K562 (cell line): Measurements from ENCODE around the gene VWA5B1. TPM values are rescaled to one million over a fixed set of nuclear protein-coding genes. Genes with fewer than 3 reads are reported as not detected.

Source experiments
- ATAC-seq: fragments of 200-7000 bp; cut with Tn5 transposase; 3 replicates; pipeline ENCODE4 v1.9.1; 2020; ENCODE audit warnings: moderate library complexity
- BruUV-seq: library from RNA; stranded (reverse); fragments of 400-500 nt; replicated peaks from 2 replicates; lab custom pipeline; 2021; lab: Mats Ljungman, UMichigan
- CTCF ChIA-PET: fragments of 300-600 bp; formaldehyde crosslinking; extraction: SDS; loops from one replicate; lab custom pipeline; 2021; ENCODE audit warnings: low intra/inter-chr PET ratio; lab: Yijun Ruan, JAX
- POLR2A ChIA-PET: fragments of 300-600, 350-650 bp; sonication (Branson Sonifier 250); formaldehyde crosslinking; extraction: SDS; loops from one replicate; lab custom pipeline; 2021; ENCODE audit warnings: antibody characterized with exemption, inconsistent platforms; lab: Yijun Ruan, JAX
- DNase-seq, 4 experiments: peaks; one replicate each; pipeline versions ENCODE4 v3.0.0 to v3.0.0-alpha.2; 2011 to 2018; ENCODE audit warnings: low spot score in 3 of 4, mixed read lengths in 3 of 4; ENCODE audit errors: extremely low read depth in 1 of 4
- FAIRE-seq: peaks from 2 replicates; lab custom pipeline; 2011; peaks lifted over from hg19 to GRCh38; lab: Jason Lieb, UNC
- H2AFZ ChIP-seq: 2 replicates; pipeline ENCODE4 v1.6.0; 2011; ENCODE audit warnings: low read depth, low read length, control low read depth, inconsistent platforms
- H3K27ac ChIP-seq: fragments of 200-600 bp; 3 replicates; pipeline ENCODE4 v1.8.0; 2011; ENCODE audit warnings: low read depth, mild to moderate bottlenecking, control low read depth, inconsistent platforms, low read length, moderate library complexity, mixed read lengths; ENCODE audit errors: extremely low read depth
- H3K27me3 ChIP-seq, 2 experiments: fragments of 300-600 bp in 1 of 2; 2 replicates in 1 of 2; 3 replicates in 1 of 2; pipeline versions ENCODE4 v1.6.0 to v1.8.0; 2011; ENCODE audit warnings: inconsistent platforms in 2 of 2, low read length in 2 of 2, mild to moderate bottlenecking in 1 of 2, mixed read lengths in 1 of 2, moderate library complexity in 1 of 2; ENCODE audit not compliant: control insufficient read depth in 2 of 2, insufficient read depth in 2 of 2
- H3K36me3 ChIP-seq: fragments of 300-600 bp; 3 replicates; pipeline ENCODE4 v1.8.0; 2011; ENCODE audit warnings: mild to moderate bottlenecking, low read length, inconsistent platforms; ENCODE audit not compliant: control insufficient read depth, insufficient read depth
- H3K4me1 ChIP-seq, 2 experiments: fragments of 200-600 bp in 1 of 2; replicated peaks in 1 of 2; 2 replicates in 1 of 2; 3 replicates in 1 of 2; pipeline versions ENCODE4 v1.5.1 to v1.8.0; 2011; ENCODE audit warnings: inconsistent platforms in 2 of 2, low read length in 2 of 2, mild to moderate bottlenecking in 1 of 2, mixed read lengths in 1 of 2, moderate library complexity in 1 of 2; ENCODE audit not compliant: control insufficient read depth in 2 of 2, insufficient read depth in 2 of 2
- H3K4me2 ChIP-seq: 2 replicates; pipeline ENCODE4 v1.6.1; 2011; ENCODE audit warnings: low read length, control low read depth, inconsistent platforms, mixed read lengths; ENCODE audit not compliant: insufficient read depth
- H3K4me3 ChIP-seq: fragments of 200-600 bp; sonication (generic), shearing (Covaris generic); 2 replicates; pipeline ENCODE4 v1.5.1; 2016; ENCODE audit warnings: control low read depth, inconsistent platforms
- H3K79me2 ChIP-seq: fragments of 200-600 bp; 3 replicates; pipeline ENCODE4 v1.8.0; 2011; ENCODE audit warnings: low read length, inconsistent platforms; ENCODE audit not compliant: control insufficient read depth, insufficient read depth
- H3K9ac ChIP-seq, 2 experiments: 2 replicates each; pipeline versions ENCODE4 v1.6.0 to v1.6.1; 2011; ENCODE audit warnings: low read depth in 2 of 2, low read length in 2 of 2, control low read depth in 1 of 2, inconsistent platforms in 1 of 2, mild to moderate bottlenecking in 1 of 2, mixed read lengths in 1 of 2; ENCODE audit not compliant: insufficient read depth in 1 of 2
- H3K9me1 ChIP-seq: one replicate; pipeline ENCODE4 v1.6.0; 2011; ENCODE audit warnings: inconsistent platforms, mild to moderate bottlenecking, low read length, moderate library complexity; ENCODE audit not compliant: control insufficient read depth, insufficient read depth
- H3K9me3 ChIP-seq: replicated peaks from 2 replicates; pipeline ENCODE4 v1.5.1; 2011; ENCODE audit warnings: low read depth, low read length, inconsistent platforms; ENCODE audit not compliant: control insufficient read depth, insufficient read depth
- H4K20me1 ChIP-seq: replicated peaks from 2 replicates; pipeline ENCODE4 v1.6.1; 2011; ENCODE audit warnings: low read length, inconsistent platforms, mixed read lengths; ENCODE audit not compliant: control insufficient read depth, insufficient read depth
- ATF2 ChIP-seq: sonication (generic); formaldehyde crosslinking; IDR thresholded peaks from 2 replicates; pipeline ENCODE4 v1.8.1; 2022; ENCODE audit warnings: missing genetic modification reagents
- BCOR ChIP-seq: fragments of 450-650 bp; IDR thresholded peaks from 2 replicates; pipeline ENCODE4 v1.6.1; 2016
- CBX8 ChIP-seq: fragments of 200-600 bp; sonication (generic); IDR thresholded peaks from 2 replicates; pipeline ENCODE4 v1.6.1; 2012; ENCODE audit warnings: borderline replicate concordance, mixed run types, low read depth, mild to moderate bottlenecking, moderate library complexity, mixed read lengths, low read length, control low read depth, inconsistent platforms; ENCODE audit not compliant: poor library complexity, severe bottlenecking; ENCODE audit errors: extremely low read depth
- CXXC5 ChIP-seq: fragments of 250-450 bp; sonication (Bioruptor Pico); IDR thresholded peaks from 2 replicates; pipeline ENCODE4 v1.8.0; 2022; ENCODE audit warnings: inconsistent platforms, mild to moderate bottlenecking, moderate library complexity
- ETS2 ChIP-seq: IDR thresholded peaks from 2 replicates; pipeline ENCODE4 v1.6.1; 2016; ENCODE audit warnings: borderline replicate concordance, missing genetic modification characterization, mild to moderate bottlenecking, moderate library complexity, missing compliant biosample characterization; ENCODE audit not compliant: poor library complexity, severe bottlenecking
- GABPB1 ChIP-seq: sonication (generic); formaldehyde crosslinking; IDR thresholded peaks from 2 replicates; pipeline ENCODE4 v1.8.0; 2022; ENCODE audit warnings: mild to moderate bottlenecking, missing genetic modification reagents
- HDAC6 ChIP-seq: IDR thresholded peaks from 2 replicates; pipeline ENCODE4 v1.6.1; 2012; ENCODE audit warnings: low read depth, mild to moderate bottlenecking, control low read depth, inconsistent platforms, low read length, moderate library complexity
- KDM1A ChIP-seq, 2 experiments: fragments of 450-650 bp; IDR thresholded peaks; 2 replicates each; pipeline ENCODE4 v1.6.1; 2016; ENCODE audit warnings: mild to moderate bottlenecking in 2 of 2
- KHSRP ChIP-seq: fragments of 450-650 bp; IDR thresholded peaks from 2 replicates; pipeline ENCODE4 v1.6.1; 2017
- MCM7 ChIP-seq, 2 experiments: fragments of 450-650 bp; IDR thresholded peaks; 2 replicates each; pipeline ENCODE4 v1.6.1; 2016 to 2018
- MLLT1 ChIP-seq, 2 experiments: fragments of 450-650 bp; IDR thresholded peaks; 2 replicates each; pipeline ENCODE4 v1.6.1; 2016
- NBN ChIP-seq: fragments of 450-650 bp; IDR thresholded peaks from 2 replicates; pipeline ENCODE4 v1.6.1; 2016; ENCODE audit warnings: low read depth, mild to moderate bottlenecking
- POLR2H ChIP-seq: IDR thresholded peaks from 2 replicates; pipeline ENCODE4 v1.6.1; 2016; ENCODE audit warnings: missing genetic modification characterization, low read depth, mild to moderate bottlenecking, control low read depth, missing compliant biosample characterization, moderate library complexity
- RBM25 ChIP-seq: fragments of 200-400 bp; formaldehyde crosslinking; IDR thresholded peaks from 2 replicates; pipeline ENCODE4 v1.6.1; 2018; ENCODE audit warnings: low read length, low read depth, moderate library complexity; ENCODE audit not compliant: severe bottlenecking
- SMARCA5 ChIP-seq: fragments of 450-650 bp; IDR thresholded peaks from 2 replicates; pipeline ENCODE4 v1.6.1; 2016
- SOX6 ChIP-seq: fragments of 450-650 bp; IDR thresholded peaks from 2 replicates; pipeline ENCODE4 v1.6.1; 2014; ENCODE audit warnings: mild to moderate bottlenecking
- TRIM28 ChIP-seq: fragments of 450-650 bp; IDR thresholded peaks from 2 replicates; pipeline ENCODE4 v1.6.1; 2017
- U2AF1 ChIP-seq: fragments of 200-400 bp; formaldehyde crosslinking; optimal IDR thresholded peaks from 2 replicates; pipeline ENCODE3; 2017; ENCODE audit warnings: mild to moderate bottlenecking, low read depth, low read length, moderate library complexity
- ZC3H8 ChIP-seq: fragments of 450-650 bp; IDR thresholded peaks from 2 replicates; pipeline ENCODE4 v1.6.1; 2017
- ZFP36 ChIP-seq: fragments of 150-350 bp; IDR thresholded peaks from 2 replicates; pipeline ENCODE4 v1.6.1; 2018; ENCODE audit warnings: low read length, low read depth; ENCODE audit not compliant: partially characterized antibody
- ZNF146 ChIP-seq: IDR thresholded peaks from one replicate; pipeline ENCODE4 v1.6.1; 2018; ENCODE audit warnings: missing compliant biosample characterization; ENCODE audit not compliant: unreplicated experiment
- ZNF184 ChIP-seq: sonication (generic); formaldehyde crosslinking; IDR thresholded peaks from 2 replicates; pipeline ENCODE4 v1.5.0; 2020; ENCODE audit warnings: missing genetic modification reagents
- ZNF384 ChIP-seq: IDR thresholded peaks from 2 replicates; pipeline ENCODE4 v1.6.1; 2012; ENCODE audit warnings: low read depth, low read length, improper control_type of control experiment
- WGBS: fragments of 100-300 bp; shearing (Covaris generic); methylation state at CpG from one replicate; pipeline ENCODE4 v1.1.6; 2016; ENCODE audit warnings: low coverage, mixed read lengths; ENCODE audit not compliant: insufficient coverage; ENCODE audit errors: missing lambda C conversion rate; 5-methylcytosine and 5-hydroxymethylcytosine counted together
- in situ Hi-C: fragments of 300-500 bp; cut with MboI; formaldehyde crosslinking; loops from 4 replicates; pipeline ENCODE4 v1.15.0; 2018; ENCODE audit warnings: inconsistent platforms, mixed read lengths
- intact Hi-C: fragments of 100-400 bp; cut with micrococcal nuclease; formaldehyde crosslinking; loops from 2 replicates; pipeline ENCODE4 v1.14.2; 2022
- polyA plus RNA-seq, 8 experiments: library from polyadenylated mRNA; depleted of rRNA in 4 of 8; stranded (reverse) in 5 of 8; unstranded in 3 of 8; fragments of >200 nt; fragmentation: Nextera tagmentation in 2 of 8; fragmentation: Illumina TruSeq in 1 of 8; extraction: Ambion mirVana in 2 of 8; extraction: Trizol in 1 of 8; gene quantifications; 2 replicates each; pipeline versions ENCODE4 v1.2.1 to v1.2.3, GENCODE V29; 2011 to 2014; ENCODE audit warnings: inconsistent platforms in 1 of 8, missing spikeins in 1 of 8
- total RNA-seq, 7 experiments: library from RNA; depleted of rRNA in 6 of 7; stranded (reverse); fragments of >200 nt in 6 of 7; fragmentation: Illumina TruSeq in 2 of 7; extraction: Trizol in 2 of 7; gene quantifications; 2 replicates each; pipeline versions ENCODE4 v1.2.1 to v1.2.3, GENCODE V29; 2011 to 2021; ENCODE audit warnings: low replicate concordance in 1 of 7

Gene VWA5B1
- total and polyA plus RNA-seq, 9 of the 15 experiments (the other 6 are each of a cell fraction or from before 2014, with no cell fraction given), result not detected

- no peak overlapping the region for H3K4me2 ChIP-seq
- POLR2A ChIA-PET, result interaction anchor here (1.2 kb wide), 1 partner anchor 8 kb away, joined by 3 read pairs; no protein-coding TSS in a partner anchor
- H3K9me1 ChIP-seq, result no peaks in the 10 kb centered on the region
- H3K27ac ChIP-seq, result no peak overlapping the region
- no peaks in the 10 kb centered on the region for H3K36me3 ChIP-seq
- H3K9me3 ChIP-seq, result no peaks in the 10 kb centered on the region
- CTCF ChIA-PET, result no interaction called here
- peaks cover under 1% of the 10 kb centered on the region for H4K20me1 ChIP-seq
- peaks cover 9 to 31% of the 10 kb centered on the region in 2 experiments for H3K27me3 ChIP-seq
- no peak overlapping the region for H2AFZ ChIP-seq
- in situ Hi-C loops, result no loop called here
- ATAC-seq, result no peak
- FAIRE-seq, result no peak
- no peak overlapping the region for H3K4me3 ChIP-seq
- H3K4me1 ChIP-seq, result no peaks in the 10 kb centered on the region
- DNase-seq, result no peak
- no peak overlapping the region for H3K9ac ChIP-seq
- BruUV-seq, result no TSS peak
- 2% methylated on average over 2 of the region's 2 CpGs for WGBS
- H3K79me2 ChIP-seq, result no peaks in the 10 kb centered on the region
- intact Hi-C loops, result no loop called here
- TF ChIP-seq ZNF146 (CRISPR knock-in tag) (no peak), CBX8 (no peak), GABPB1 (CRISPR knock-in tag) (no peak), ZNF184 (no peak), NBN (no peak), MCM7 (IDR thresholded peaks at IDR 0.05) (no peak), HDAC6 (no peak), MLLT1 (IDR thresholded peaks at IDR 0.05) (no peak), ATF2 (CRISPR knock-in tag) (no peak), BCOR (peak; percentile 86; the same call in 1 of the 2 replicates), TRIM28 (no peak), ETS2 (tag) (no peak), ZNF384 (no peak), POLR2H (tag) (no peak), SMARCA5 (0 out of 2 replicates have a peak, but pooled peaks have one; percentile 31), KHSRP (no peak), SOX6 (no peak), ZC3H8 (no peak), U2AF1 (no peak), ZFP36 (peak; percentile 59), RBM25 (peak; percentile 95), CXXC5 (CRISPR knock-in tag) (no peak), KDM1A (IDR thresholded peaks at IDR 0.05) (peak in 1 of 2 experiments; percentile 49; a peak in 3 of 4 replicates)
These were observed 91.3 kb downstream of the VWA5B1 start for GRCh38 chr1:20381961-20382360.
